IMR-90 (cell line): ENCODE results near the gene KLHDC10. TPM values are rescaled to one million over a fixed set of nuclear protein-coding genes. Genes with fewer than 3 reads are reported as not detected.

Source experiments
- ATAC-seq: fragments of 200-7000 bp; cut with Tn5 transposase; 2 replicates; pipeline ENCODE4 v1.9.1; 2020; ENCODE audit warnings: low read depth, mild to moderate bottlenecking, moderate library complexity
- BruUV-seq: library from RNA; stranded (reverse); fragments of 400-500 nt; replicated peaks from 2 replicates; lab custom pipeline; 2021; lab: Mats Ljungman, UMichigan
- CTCF ChIA-PET: fragments of 300-600 bp; formaldehyde crosslinking; extraction: SDS; loops from one replicate; lab custom pipeline; 2021; ENCODE audit warnings: antibody characterized with exemption; lab: Yijun Ruan, JAX
- POLR2A ChIA-PET: fragments of 300-600 bp; sonication (Branson Sonifier 250); formaldehyde crosslinking; loops from one replicate; lab custom pipeline; 2022; ENCODE audit warnings: antibody characterized with exemption; ENCODE audit not compliant: unreplicated experiment; lab: Charles Lee
- DNase-seq: peaks from one replicate; pipeline ENCODE4 v3.0.0; 2013
- H2AFZ ChIP-seq: replicated peaks from 2 replicates; pipeline ENCODE3; 2013; ENCODE audit warnings: low read length, mild to moderate bottlenecking; ENCODE audit not compliant: poor library complexity
- H2AK5ac ChIP-seq: 2 replicates; pipeline ENCODE4 v1.6.1; 2013; ENCODE audit warnings: low read depth, low read length, inconsistent platforms
- H2AK9ac ChIP-seq: replicated peaks from 2 replicates; pipeline ENCODE3; 2013; ENCODE audit warnings: mild to moderate bottlenecking, low read depth, low read length, moderate library complexity; ENCODE audit not compliant: poor library complexity
- H2BK120ac ChIP-seq: 2 replicates; pipeline ENCODE4 v1.6.1; 2013; ENCODE audit warnings: low read depth, low read length, inconsistent platforms
- H2BK15ac ChIP-seq: 3 replicates; pipeline ENCODE4 v1.6.1; 2013; ENCODE audit warnings: low read depth, low read length, inconsistent platforms
- H2BK20ac ChIP-seq: 2 replicates; pipeline ENCODE4 v1.6.1; 2013; ENCODE audit warnings: low read depth, mild to moderate bottlenecking, inconsistent platforms, low read length, moderate library complexity
- H2BK5ac ChIP-seq: 2 replicates; pipeline ENCODE4 v1.6.1; 2013; ENCODE audit warnings: mild to moderate bottlenecking, low read depth, low read length, inconsistent platforms; ENCODE audit not compliant: poor library complexity, severe bottlenecking
- H3K14ac ChIP-seq: replicated peaks from 2 replicates; pipeline ENCODE4 v1.6.1; 2013; ENCODE audit warnings: low read depth, low read length, inconsistent platforms
- H3K18ac ChIP-seq: 2 replicates; pipeline ENCODE4 v1.6.1; 2013; ENCODE audit warnings: low read depth, low read length, control low read depth
- H3K23ac ChIP-seq: 2 replicates; pipeline ENCODE4 v1.6.1; 2013; ENCODE audit warnings: low read depth, low read length, inconsistent platforms
- H3K27ac ChIP-seq: 2 replicates; pipeline ENCODE4 v1.5.1; 2013; ENCODE audit warnings: mild to moderate bottlenecking, control low read depth, low read length; ENCODE audit not compliant: insufficient read depth
- H3K27me3 ChIP-seq: 2 replicates; pipeline ENCODE4 v1.6.1; 2013; ENCODE audit warnings: low read length; ENCODE audit not compliant: control insufficient read depth, insufficient read depth
- H3K36me3 ChIP-seq: 2 replicates; pipeline ENCODE4 v1.6.1; 2013; ENCODE audit warnings: low read length, mixed read lengths; ENCODE audit not compliant: control insufficient read depth, insufficient read depth
- H3K4ac ChIP-seq: 2 replicates; pipeline ENCODE4 v1.6.1; 2013; ENCODE audit warnings: low read depth, low read length, inconsistent platforms
- H3K4me1 ChIP-seq: 2 replicates; pipeline ENCODE4 v1.6.1; 2013; ENCODE audit warnings: low read length, mixed read lengths; ENCODE audit not compliant: control insufficient read depth, insufficient read depth
- H3K4me2 ChIP-seq: 2 replicates; pipeline ENCODE4 v1.6.1; 2013; ENCODE audit warnings: low read depth, mild to moderate bottlenecking, control low read depth, low read length, moderate library complexity
- H3K4me3 ChIP-seq: 2 replicates; pipeline ENCODE4 v1.5.1; 2013; ENCODE audit warnings: low read depth, mild to moderate bottlenecking, control low read depth, low read length, moderate library complexity; ENCODE audit not compliant: insufficient read depth
- H3K56ac ChIP-seq: 2 replicates; pipeline ENCODE4 v1.6.1; 2013; ENCODE audit warnings: low read length, inconsistent platforms; ENCODE audit not compliant: insufficient read depth; ENCODE audit errors: extremely low read depth
- H3K79me1 ChIP-seq, 2 experiments: 2 replicates each; pipeline ENCODE4 v1.6.1; 2013; ENCODE audit warnings: low read length in 2 of 2, inconsistent platforms in 1 of 2, low read depth in 1 of 2
- H3K9ac ChIP-seq: 2 replicates; pipeline ENCODE4 v1.6.1; 2013; ENCODE audit warnings: low read depth, low read length, control low read depth
- H3K9me1 ChIP-seq: 2 replicates; pipeline ENCODE4 v1.6.1; 2013; ENCODE audit warnings: low read length, inconsistent platforms; ENCODE audit not compliant: insufficient read depth
- H3K9me3 ChIP-seq: 2 replicates; pipeline ENCODE4 v1.6.1; 2013; ENCODE audit warnings: low read length; ENCODE audit not compliant: control insufficient read depth, insufficient read depth
- H4K20me1 ChIP-seq: 2 replicates; pipeline ENCODE4 v1.6.1; 2013; ENCODE audit warnings: low read length, inconsistent platforms; ENCODE audit not compliant: insufficient read depth
- H4K5ac ChIP-seq: 2 replicates; pipeline ENCODE4 v1.6.1; 2013; ENCODE audit warnings: mild to moderate bottlenecking, low read depth, low read length, control low read depth
- H4K8ac ChIP-seq, 2 experiments: 2 replicates each; pipeline ENCODE4 v1.6.1; 2013; ENCODE audit warnings: low read depth in 2 of 2, low read length in 2 of 2, control low read depth in 1 of 2, inconsistent platforms in 1 of 2
- H4K91ac ChIP-seq: 2 replicates; pipeline ENCODE4 v1.6.1; 2013; ENCODE audit warnings: low read depth, low read length, inconsistent platforms; ENCODE audit not compliant: insufficient read depth
- MAFK ChIP-seq: IDR thresholded peaks from 2 replicates; pipeline ENCODE4 v1.6.1; 2012; ENCODE audit warnings: low read depth, low read length, improper control_type of control experiment
- SMC3 ChIP-seq: fragments of 150-350 bp; IDR thresholded peaks from 2 replicates; pipeline ENCODE4 v1.6.1; 2016; ENCODE audit warnings: low read depth, mild to moderate bottlenecking, antibody characterized with exemption, low read length, moderate library complexity
- whole genome bisulfite sequencing, 2 experiments: methylation state at CpG; one replicate each; pipeline versions ENCODE4 v1.1.5 to v1.1.7; 2013; ENCODE audit warnings: missing lambda C conversion rate in 2 of 2; ENCODE audit not compliant: insufficient read length in 1 of 2; ENCODE audit errors: extremely low coverage in 2 of 2; 5-methylcytosine and 5-hydroxymethylcytosine counted together
- dilution Hi-C: fragments of 300-500 bp; cut with HindIII; formaldehyde crosslinking; loops from one replicate; pipeline ENCODE4 v1.14.3; 2018; ENCODE audit warnings: low sequenced_read_pairs; ENCODE audit not compliant: unreplicated experiment
- in situ Hi-C: fragments of 300-500 bp; cut with MboI; formaldehyde crosslinking; loops from 3 replicates; pipeline ENCODE4 v1.14.3; 2019; ENCODE audit warnings: low sequenced_read_pairs, inconsistent platforms, mixed read lengths
- intact Hi-C: fragments of 100-400 bp; cut with micrococcal nuclease; formaldehyde crosslinking; loops from 2 replicates; pipeline ENCODE4 v1.10.0; 2022
- polyA plus RNA-seq, 3 experiments: library from polyadenylated mRNA; depleted of rRNA; stranded (reverse); fragments of >200 nt; gene quantifications; 2 replicates each; pipeline ENCODE4 v1.2.3, GENCODE V29; 2012; ENCODE audit warnings: low replicate concordance in 1 of 3
- total RNA-seq: library from RNA; depleted of rRNA; stranded (reverse); fragments of >200 nt; gene quantifications from 2 replicates; pipeline ENCODE4 v1.2.3, GENCODE V29; 2012
- TF ChIP-seq, protein P1 (sequence below): conservative IDR thresholded peaks from 2 replicates; pipeline ENCODE4 v1.5.1; 2012; ENCODE audit warnings: mild to moderate bottlenecking, low read depth, low read length, improper control_type of control experiment

The KLHDC10 gene
- total and polyA plus RNA-seq, 2 of the 4 experiments (the other 2 are of a cell fraction), result 12.4 to 27.1 TPM

DNA sequence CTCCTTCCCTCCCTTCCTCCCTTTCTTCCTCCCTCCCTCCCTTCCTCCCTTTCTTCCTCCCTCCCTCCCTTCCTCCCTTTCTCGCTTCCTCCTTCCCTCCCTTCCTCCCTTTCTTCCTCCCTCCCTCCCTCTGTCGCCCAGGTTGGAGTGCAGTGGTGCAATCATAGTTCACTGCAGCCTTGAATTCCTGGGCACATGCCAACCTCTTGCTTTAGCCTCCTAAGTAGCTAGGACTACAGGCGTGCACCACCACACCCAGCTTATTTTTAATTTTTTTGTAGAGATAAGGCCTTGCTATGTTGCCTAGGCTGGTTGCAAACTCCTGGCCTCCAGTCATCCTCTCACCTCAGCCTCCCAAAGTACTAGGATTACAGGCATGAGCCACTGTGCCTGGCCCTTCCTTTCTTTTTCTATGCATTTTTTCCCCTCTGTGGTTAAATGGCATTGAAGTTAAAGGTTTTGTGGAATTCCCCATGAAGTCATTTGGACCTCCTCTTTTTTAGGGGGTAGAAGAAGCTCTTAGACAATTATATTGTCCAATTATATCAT lies 9.6 kb downstream of the KLHDC10 start:
- H2AK5ac ChIP-seq, result no peak overlapping the region
- no peak overlapping the region for H4K5ac ChIP-seq
- no peak overlapping the region for H4K91ac ChIP-seq
- H4K8ac ChIP-seq, result no peak overlapping the region
- ATAC-seq (no peak), DNase-seq (no peak)
- no peak overlapping the region for H2BK120ac ChIP-seq
- H3K9me1 ChIP-seq, result peaks cover 7% of the 10 kb centered on the region; the same call in 1 of the 2 replicates
- no peak overlapping the region for H2BK5ac ChIP-seq
- peaks cover 4% of the 10 kb centered on the region; the same call in 1 of the 2 replicates for H3K36me3 ChIP-seq
- 100% methylated on average over 1 of the region's 3 CpGs; no CpG with 5 or more reads in 1 of the 2 experiments for WGBS, 2 experiments
- H3K9ac ChIP-seq, result no peak overlapping the region
- CTCF ChIA-PET, result no interaction called here
- no peak overlapping the region for H2AFZ ChIP-seq
- H3K9me3 ChIP-seq, result no peaks in the 10 kb centered on the region
- H3K4ac ChIP-seq, result no peak overlapping the region
- H3K27ac ChIP-seq, result no peak overlapping the region
- no peak overlapping the region for H2AK9ac ChIP-seq
- in situ Hi-C loops (loop anchor here (10.0 kb wide), 2 partner anchors 405 to 675 kb away; no protein-coding TSS in a partner anchor), intact Hi-C loops (loop anchor here (5.0 to 10.0 kb wide), 3 partner anchors 32 to 315 kb away; no protein-coding TSS in a partner anchor), dilution Hi-C loops (no loop called here)
- no peak overlapping the region for H3K4me2 ChIP-seq
- no peak overlapping the region for H3K23ac ChIP-seq
- POLR2A ChIA-PET, result no interaction called here
- H3K4me1 ChIP-seq, result peaks cover 5% of the 10 kb centered on the region
- no peak overlapping the region for H3K4me3 ChIP-seq
- H2BK15ac ChIP-seq, result no peak overlapping the region
- no peak overlapping the region for H3K18ac ChIP-seq
- no peak overlapping the region for H3K56ac ChIP-seq
- no peaks in the 10 kb centered on the region for H3K27me3 ChIP-seq
- H4K20me1 ChIP-seq, result peaks cover 18% of the 10 kb centered on the region
- TF ChIP-seq, protein P1, sequence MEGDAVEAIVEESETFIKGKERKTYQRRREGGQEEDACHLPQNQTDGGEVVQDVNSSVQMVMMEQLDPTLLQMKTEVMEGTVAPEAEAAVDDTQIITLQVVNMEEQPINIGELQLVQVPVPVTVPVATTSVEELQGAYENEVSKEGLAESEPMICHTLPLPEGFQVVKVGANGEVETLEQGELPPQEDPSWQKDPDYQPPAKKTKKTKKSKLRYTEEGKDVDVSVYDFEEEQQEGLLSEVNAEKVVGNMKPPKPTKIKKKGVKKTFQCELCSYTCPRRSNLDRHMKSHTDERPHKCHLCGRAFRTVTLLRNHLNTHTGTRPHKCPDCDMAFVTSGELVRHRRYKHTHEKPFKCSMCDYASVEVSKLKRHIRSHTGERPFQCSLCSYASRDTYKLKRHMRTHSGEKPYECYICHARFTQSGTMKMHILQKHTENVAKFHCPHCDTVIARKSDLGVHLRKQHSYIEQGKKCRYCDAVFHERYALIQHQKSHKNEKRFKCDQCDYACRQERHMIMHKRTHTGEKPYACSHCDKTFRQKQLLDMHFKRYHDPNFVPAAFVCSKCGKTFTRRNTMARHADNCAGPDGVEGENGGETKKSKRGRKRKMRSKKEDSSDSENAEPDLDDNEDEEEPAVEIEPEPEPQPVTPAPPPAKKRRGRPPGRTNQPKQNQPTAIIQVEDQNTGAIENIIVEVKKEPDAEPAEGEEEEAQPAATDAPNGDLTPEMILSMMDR, result no peak
- TF ChIP-seq MAFK, result no peak
- no peak for TF ChIP-seq SMC3
- no peak overlapping the region for H2BK20ac ChIP-seq
- H3K79me1 ChIP-seq, result peaks cover 12 to 65% of the 10 kb centered on the region in 2 experiments; a peak in 3 of 4 replicates
- BruUV-seq, result no TSS peak
- no peak overlapping the region for H3K14ac ChIP-seq
